Neural crest cell (in vitro differentiated cells): ENCODE measurements around the gene SIK3. TPM values are rescaled to one million over a fixed set of nuclear protein-coding genes. Genes with fewer than 3 reads are reported as not detected.

Experiments
- DNase-seq: peaks from one replicate; pipeline ENCODE4 v3.0.0; 2021; ENCODE audit warnings: low read depth, mixed read lengths, low spot score
- H3K27ac Mint-ChIP-seq: one replicate; pipeline ENCODE4 v1.8.0; 2021; ENCODE audit warnings: mild to moderate bottlenecking, mixed read lengths; ENCODE audit not compliant: unreplicated experiment
- H3K27me3 Mint-ChIP-seq: 2 replicates; pipeline ENCODE4 v1.8.0; 2021; ENCODE audit warnings: low read depth, mild to moderate bottlenecking, mixed read lengths
- H3K36me3 Mint-ChIP-seq: 2 replicates; pipeline ENCODE4 v1.8.0; 2021; ENCODE audit warnings: low read depth, mild to moderate bottlenecking, mixed read lengths
- H3K4me1 Mint-ChIP-seq: 2 replicates; pipeline ENCODE4 v1.8.0; 2021; ENCODE audit warnings: mixed read lengths
- H3K4me3 Mint-ChIP-seq: one replicate; pipeline ENCODE4 v1.8.0; 2021; ENCODE audit warnings: mild to moderate bottlenecking, mixed read lengths
- H3K9me3 Mint-ChIP-seq: 2 replicates; pipeline ENCODE4 v1.8.0; 2021; ENCODE audit warnings: mixed read lengths
- total RNA-seq: library from RNA; stranded (reverse); gene quantifications from 2 replicates; pipeline ENCODE4 v1.2.1, GENCODE V29; 2021
- TF ChIP-seq, protein P1 (sequence below): fragments of 200-600 bp; sonication (generic); conservative IDR thresholded peaks from 2 replicates; pipeline ENCODE4 v1.5.0; 2021; ENCODE audit warnings: antibody characterized with exemption, mild to moderate bottlenecking

SIK3 gene
- total RNA-seq, 1 donor from 2014 or later: 39.7 TPM

DNA sequence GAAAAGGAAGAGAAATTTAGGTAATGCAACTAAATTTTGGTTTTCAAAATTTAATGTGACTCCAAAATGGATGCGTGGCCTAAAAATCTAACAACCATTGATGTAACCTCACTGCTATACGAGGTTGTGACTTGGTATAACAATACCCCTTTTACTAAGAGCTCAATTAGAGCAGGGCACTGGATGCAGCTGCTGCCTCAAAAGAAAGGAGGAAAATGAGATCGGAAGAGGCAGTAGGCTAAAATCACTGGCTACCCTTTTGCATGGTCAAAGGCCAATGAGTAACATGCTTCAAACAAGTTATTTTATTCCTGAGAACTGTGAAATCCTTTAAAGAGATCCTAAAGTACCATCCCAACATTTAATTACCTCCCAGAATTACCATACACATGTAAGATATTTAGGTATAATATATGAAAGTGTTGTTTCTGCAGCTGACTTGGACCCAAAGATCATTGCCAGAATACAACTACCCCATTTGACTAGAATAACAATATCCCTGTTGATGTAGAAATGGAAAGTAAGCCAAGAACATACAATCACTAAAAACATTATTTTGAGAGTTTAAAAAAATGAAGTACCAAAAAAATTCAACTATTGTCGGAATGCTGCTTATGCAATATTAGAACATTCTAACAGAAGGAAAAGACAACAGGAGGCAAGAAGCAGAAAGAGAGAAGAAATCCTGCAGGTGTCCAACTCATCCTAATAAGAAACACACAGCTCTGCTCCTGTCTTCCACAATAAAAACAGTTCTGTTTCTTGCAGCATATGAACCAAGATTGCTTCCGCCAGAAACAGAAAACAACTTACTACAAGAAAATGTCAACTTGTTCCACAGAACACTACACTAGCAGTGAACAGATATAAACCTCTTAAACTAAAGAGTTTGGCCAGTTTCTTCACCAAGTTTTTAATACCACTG, 15.0 kb downstream of the SIK3 start:
- DNase-seq: no peak
- Mint-ChIP-seq H3K36me3 (peaks cover 8% of the 10 kb centered on the region), H3K27ac (peak overlapping the region; percentile 60), H3K4me1 (peaks cover 47% of the 10 kb centered on the region), H3K9me3 (peaks cover 4% of the 10 kb centered on the region), H3K4me3 (no peak overlapping the region), H3K27me3 (no peaks in the 10 kb centered on the region)
- TF ChIP-seq, protein P1, sequence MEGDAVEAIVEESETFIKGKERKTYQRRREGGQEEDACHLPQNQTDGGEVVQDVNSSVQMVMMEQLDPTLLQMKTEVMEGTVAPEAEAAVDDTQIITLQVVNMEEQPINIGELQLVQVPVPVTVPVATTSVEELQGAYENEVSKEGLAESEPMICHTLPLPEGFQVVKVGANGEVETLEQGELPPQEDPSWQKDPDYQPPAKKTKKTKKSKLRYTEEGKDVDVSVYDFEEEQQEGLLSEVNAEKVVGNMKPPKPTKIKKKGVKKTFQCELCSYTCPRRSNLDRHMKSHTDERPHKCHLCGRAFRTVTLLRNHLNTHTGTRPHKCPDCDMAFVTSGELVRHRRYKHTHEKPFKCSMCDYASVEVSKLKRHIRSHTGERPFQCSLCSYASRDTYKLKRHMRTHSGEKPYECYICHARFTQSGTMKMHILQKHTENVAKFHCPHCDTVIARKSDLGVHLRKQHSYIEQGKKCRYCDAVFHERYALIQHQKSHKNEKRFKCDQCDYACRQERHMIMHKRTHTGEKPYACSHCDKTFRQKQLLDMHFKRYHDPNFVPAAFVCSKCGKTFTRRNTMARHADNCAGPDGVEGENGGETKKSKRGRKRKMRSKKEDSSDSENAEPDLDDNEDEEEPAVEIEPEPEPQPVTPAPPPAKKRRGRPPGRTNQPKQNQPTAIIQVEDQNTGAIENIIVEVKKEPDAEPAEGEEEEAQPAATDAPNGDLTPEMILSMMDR: no peak

DNA sequence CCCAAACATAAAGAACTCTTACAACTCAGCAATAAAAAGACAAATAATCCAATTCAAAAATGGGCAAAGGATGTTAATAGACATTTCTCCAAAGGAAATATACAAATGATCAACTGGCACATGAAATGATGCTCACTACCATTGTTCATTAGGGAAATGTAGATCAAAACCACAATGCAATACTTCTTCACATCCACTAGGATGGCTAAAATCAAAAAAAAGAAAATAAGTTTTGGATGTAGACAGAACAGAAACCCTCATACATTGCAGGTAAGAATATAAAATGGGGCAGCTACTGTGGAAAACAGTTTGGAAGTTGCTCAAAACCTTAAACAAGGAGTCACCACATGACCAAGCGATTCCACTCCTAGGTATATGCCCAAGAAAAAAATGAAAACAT, 16.3 kb downstream of the SIK3 start:
- peaks cover 8% of the 10 kb centered on the region for H3K36me3 Mint-ChIP-seq
- peaks cover 57% of the 10 kb centered on the region for H3K4me1 Mint-ChIP-seq
- H3K27ac Mint-ChIP-seq: no peak overlapping the region
- no peak for DNase-seq
- peaks cover 4% of the 10 kb centered on the region for H3K9me3 Mint-ChIP-seq
- H3K27me3 Mint-ChIP-seq: no peaks in the 10 kb centered on the region
- TF ChIP-seq, protein P1: peak; percentile 49
- no peak overlapping the region for H3K4me3 Mint-ChIP-seq

DNA sequence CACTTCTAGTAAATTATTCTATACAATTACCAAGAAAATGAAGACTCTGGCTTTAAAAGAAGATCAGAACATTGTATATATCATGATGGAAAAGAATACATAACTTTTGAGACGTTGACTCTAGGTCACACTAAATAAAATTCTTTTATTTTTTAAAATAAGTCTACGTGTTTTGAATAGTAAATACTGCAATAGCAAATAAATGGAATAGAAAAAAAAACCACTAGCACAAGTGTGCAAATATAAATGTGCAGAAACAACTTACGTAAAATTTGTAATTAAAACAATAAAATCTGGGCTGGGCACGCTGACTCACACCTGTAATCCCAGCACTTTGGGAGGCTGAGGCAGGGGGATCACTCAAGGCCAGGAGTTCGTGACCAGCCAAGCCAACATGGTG, 17.9 kb downstream of the SIK3 start:
- TF ChIP-seq, protein P1: no peak
- Mint-ChIP-seq H3K4me3 (no peak overlapping the region), H3K4me1 (peaks cover 57% of the 10 kb centered on the region), H3K36me3 (peaks cover 8% of the 10 kb centered on the region), H3K27me3 (no peaks in the 10 kb centered on the region), H3K27ac (no peak overlapping the region), H3K9me3 (peaks cover 4% of the 10 kb centered on the region)
- no peak for DNase-seq

DNA sequence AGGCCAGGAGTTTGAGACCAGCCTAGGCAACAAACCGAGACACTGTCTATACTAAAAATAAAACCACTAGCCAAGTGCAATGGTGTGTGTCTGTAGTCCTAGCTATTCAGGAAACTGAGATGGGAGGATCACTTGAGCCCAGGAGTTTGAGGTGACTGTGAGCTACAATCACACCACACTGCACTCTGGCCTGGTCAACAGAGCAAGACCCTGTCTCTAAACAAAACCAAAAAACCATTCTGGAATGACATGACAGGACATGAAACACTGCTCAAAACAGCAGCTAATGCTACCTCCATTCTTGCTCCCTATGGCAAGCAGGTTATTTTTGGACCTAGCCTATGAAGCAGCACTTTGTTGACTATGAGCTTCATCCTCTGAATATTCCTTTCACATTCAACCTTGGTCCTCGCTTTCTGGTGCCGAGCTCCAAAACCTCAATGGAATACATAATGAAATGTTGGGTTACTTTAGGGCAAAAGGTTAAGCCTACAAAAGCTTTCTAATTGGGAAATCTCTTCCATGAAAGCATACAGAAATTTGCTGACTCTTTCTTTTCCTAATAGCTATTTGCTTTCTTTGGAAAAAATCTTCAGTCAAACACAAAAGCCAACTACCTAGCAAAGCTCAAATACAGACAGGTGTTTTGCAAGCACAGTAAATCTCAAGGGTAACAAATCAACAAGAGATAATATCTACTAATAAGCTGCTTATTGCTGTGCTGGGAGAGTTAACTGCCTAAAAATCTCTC, 21.1 kb downstream of the SIK3 start:
- Mint-ChIP-seq H3K27me3 (no peaks in the 10 kb centered on the region), H3K36me3 (peaks cover 8% of the 10 kb centered on the region), H3K4me3 (no peak overlapping the region), H3K9me3 (peaks cover 4% of the 10 kb centered on the region), H3K4me1 (peaks cover 36% of the 10 kb centered on the region), H3K27ac (peak overlapping the region; percentile 43)
- no peak for DNase-seq
- TF ChIP-seq, protein P1: no peak

DNA sequence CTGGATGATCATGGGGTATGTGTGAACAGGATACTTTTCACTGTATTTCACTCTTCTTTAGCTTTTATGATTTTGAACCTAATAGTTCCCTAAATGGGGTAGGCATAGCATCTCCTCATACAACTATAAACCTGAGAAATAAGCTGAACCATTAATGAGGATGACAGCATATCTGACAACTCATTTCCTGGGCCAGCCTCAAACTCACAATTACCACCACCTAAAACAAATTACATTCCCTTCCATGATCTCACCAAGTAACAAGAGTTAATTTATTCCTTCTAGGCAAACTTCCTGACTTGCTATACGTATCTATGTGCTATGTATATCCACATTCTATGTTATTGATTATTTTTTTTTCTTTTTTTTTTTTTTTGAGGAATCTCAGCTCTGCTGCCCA, 23.0 kb downstream of the SIK3 start:
- Mint-ChIP-seq H3K27me3 (no peaks in the 10 kb centered on the region), H3K4me1 (peaks cover 33% of the 10 kb centered on the region), H3K27ac (no peak overlapping the region), H3K4me3 (no peak overlapping the region), H3K36me3 (peaks cover 3% of the 10 kb centered on the region), H3K9me3 (peaks cover 4% of the 10 kb centered on the region)
- TF ChIP-seq, protein P1: no peak
- no peak for DNase-seq
